GM18502 (cell line): ENCODE data around the gene MYCBP2.
"Not testable (repeated sequence)": the region's sequence is repeated elsewhere in the genome, so short reads cannot be mapped to it uniquely, and the experiment has no call there.

Experiments
- ATAC-seq: cut with Tn5 transposase; IDR thresholded peaks from one replicate; pipeline ENCODE4 v1.9.1; 2021; ENCODE audit warnings: mild to moderate bottlenecking; ENCODE audit not compliant: unreplicated experiment, poor library complexity

The MYCBP2 gene

DNA sequence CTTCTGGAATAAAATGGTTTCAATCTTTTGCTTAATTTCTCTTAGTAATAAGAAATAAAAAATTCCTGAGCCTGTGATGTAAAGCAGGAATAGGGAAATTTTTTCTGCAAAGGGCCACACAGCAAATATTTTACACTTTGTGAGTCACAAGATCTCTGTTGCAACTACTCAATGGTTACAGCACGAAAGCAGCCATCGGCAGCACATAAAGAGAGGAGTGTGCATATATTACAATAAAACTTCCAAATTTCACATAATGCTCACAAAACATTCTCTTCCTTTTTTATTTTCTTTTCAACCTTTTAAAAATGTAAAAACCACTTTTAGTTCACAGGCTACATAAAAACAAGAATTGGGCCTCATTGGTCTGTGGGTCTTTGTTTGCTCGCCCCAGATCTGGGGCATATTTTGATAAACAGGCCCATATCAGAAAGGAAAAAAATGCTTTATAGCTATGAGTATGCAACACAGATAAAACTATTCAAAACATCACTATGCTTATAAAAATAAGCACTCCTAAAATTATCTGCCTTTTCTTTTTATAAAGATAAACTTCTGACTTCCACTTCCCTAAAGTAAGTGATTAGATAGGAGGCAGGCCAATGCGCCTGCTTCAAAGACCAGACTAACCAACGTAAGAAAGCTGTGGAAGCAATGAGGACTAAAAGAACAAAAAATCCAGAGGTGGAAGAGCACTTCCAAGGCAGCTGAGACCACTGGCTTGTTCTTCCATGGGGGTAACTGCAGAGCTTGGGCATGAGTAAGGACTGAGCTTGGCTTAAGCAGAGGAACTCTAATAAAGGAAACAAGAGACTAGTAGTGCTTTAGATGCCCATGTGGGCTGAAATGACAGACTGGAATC is 26.5 kb downstream of the MYCBP2 start:
- ATAC-seq = peak; percentile 44

DNA sequence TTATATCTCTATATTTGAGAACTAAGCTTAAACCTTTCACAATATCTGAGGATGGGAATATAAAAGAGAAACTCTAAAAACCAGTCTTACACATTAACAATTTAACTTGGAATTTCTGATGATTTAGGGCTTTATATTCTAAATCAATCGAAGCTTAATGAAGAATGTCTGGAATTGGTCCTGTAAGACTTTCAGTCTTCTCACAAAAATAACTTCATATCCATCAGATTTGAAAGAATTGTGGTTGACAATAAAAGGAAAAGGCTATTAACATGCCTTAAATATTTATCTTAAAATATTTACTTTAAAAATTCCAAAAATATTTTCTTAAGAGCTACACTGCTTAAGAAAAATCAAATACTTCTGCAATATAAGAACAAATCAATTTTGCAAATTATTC is 27.3 kb downstream of the MYCBP2 start:
- no peak for ATAC-seq

DNA sequence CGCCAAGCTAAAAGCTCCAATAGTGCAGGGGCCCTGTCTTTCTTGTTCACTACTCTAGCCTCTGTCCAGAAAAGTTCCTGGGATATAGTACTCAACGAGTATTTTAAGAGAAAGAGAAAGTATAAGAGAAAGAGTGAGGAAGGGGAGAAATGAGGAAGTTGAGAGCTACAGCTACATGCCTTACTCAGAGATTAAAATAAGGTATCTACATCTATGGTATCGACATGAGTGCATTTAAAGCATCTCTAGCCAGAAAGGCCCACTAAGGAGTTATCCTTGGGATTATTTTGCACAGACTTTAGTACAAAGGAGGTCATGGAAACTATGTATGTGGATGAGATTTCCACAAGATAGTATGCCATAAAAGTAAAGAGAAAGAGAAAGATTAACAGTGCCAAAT is 28.5 kb downstream of the MYCBP2 start:
- ATAC-seq = peak; percentile 77

DNA sequence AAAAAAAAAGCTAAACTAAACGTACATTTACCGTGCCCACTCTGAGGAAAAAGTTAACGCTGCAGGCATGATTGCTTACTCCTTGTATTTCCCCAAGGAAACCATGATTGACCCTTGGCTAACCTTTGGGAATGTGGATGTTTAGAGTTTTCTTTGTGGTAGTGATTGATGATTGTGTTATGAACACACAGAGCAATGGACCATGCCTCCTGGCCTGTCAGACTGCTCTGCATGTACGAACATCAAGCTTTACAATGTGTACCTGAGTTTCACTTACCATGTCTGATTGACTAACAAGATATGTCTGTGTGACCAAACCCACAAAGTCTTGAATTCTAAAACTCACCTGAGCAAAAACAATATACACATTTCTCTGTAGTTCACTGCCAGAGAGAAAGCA is 35.1 kb downstream of the MYCBP2 start:
- peak; percentile 49 for ATAC-seq

DNA sequence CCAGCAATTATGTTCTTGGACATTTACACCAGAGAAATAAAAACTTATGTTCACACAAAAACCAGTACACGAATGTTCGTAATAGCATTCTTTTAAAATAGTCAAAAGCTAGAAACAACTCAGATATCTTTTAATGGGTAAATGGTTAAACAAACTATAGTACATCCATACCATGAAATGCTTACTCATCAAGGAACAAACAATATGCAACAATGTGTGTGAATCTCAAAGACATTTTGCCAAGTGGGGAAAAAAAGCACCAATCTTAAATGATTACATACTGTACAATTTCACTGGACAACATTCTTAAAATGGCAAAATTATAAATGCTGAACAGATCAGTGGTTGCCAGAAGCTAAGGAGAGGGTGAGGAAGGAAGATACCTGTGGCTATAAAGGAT is 36.6 kb downstream of the MYCBP2 start:
- no peak for ATAC-seq

DNA sequence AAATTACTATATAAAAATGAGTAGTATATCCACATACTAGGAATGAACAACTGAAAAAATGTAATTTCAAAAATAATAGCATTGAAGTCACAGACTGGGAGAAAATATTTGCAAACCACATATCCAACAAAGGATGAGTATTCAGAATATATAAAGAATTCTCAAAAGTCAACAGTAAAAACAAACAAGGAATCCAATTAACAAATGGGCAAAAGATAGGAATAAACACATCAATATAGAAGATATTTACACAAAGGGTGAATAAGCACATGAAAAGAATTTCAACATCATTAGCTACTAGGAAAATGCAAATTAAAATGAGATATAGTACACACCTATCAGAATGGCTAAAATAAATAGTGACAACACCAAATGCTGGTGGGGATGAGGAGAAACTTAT is 37.0 kb downstream of the MYCBP2 start:
- no peak for ATAC-seq

DNA sequence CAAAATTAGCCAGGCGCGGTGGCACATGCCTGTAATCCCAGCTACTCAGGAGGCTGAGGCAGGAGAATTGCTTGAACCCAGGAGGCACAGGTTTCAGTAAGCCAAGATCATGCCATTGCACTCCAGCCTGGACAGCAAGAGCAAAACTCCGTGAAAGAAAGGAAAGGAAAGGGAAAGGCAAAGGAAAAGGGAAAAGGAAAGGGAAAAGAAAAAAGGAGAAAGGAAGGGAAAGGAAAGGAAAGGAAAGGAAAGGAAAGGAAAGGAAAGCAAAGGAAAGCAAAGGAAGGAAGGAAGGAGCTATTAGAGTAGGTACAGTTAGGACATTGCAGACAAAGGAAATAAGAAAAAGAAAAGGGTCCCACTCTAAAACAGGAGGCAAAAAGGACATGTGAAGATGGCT is 41.3 kb downstream of the MYCBP2 start:
- ATAC-seq = not testable (repeated sequence)

DNA sequence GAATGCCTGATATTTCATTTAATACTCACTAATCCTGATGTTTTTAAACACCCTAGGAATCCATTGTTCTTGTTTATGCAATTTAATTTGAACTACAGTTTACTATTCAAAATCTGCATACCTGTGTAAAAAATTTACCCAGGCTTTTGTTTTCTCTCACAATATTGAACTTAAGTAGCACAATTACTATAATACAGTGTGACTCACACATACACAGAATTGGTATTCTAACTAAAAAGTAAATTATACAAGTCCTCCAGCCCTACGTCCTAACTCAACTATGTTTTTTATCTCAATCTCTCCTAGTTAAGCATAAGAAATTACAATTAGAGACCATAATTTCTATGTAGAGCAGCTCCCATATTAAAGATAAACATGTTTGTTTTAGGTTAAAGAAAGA is 41.8 kb downstream of the MYCBP2 start:
- no peak for ATAC-seq

DNA sequence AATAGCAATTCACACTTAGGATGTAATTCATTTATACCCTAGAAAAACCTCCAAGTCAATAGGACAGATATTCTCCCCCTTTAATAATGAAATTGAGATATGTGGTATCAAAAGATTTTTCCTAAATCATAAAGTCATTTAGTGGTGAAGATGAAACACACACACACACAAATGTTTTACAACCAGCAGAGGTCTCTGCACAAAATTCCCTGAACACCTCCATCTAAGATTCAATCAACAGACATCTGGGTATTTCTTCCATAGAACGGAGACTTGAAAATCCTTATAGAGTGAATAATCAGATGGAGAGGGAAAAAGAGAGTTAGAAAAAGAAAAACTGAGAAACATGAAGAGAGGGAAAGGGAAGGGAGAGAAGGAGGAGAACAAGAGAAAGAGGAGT is 52.8 kb downstream of the MYCBP2 start:
- ATAC-seq = no peak

DNA sequence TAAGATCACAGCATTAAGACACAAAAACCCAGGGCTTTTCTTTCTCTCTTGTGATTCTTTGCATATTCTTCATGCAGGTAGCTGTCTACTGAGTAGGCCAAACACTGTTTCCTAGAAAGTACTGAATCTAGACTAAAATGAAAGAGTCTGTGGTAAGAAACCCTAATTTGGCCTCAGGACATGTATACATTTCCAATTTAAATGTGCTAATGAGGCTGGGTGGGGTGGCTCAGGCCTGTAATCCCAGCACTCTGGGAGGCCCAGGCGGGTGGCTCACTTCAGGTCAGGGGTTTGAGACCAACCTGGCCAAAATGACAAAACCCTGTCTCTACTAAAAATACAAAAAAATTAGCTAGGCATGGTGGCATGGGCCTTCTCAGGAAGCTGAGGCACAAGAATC is 57.8 kb downstream of the MYCBP2 start:
- no peak for ATAC-seq

DNA sequence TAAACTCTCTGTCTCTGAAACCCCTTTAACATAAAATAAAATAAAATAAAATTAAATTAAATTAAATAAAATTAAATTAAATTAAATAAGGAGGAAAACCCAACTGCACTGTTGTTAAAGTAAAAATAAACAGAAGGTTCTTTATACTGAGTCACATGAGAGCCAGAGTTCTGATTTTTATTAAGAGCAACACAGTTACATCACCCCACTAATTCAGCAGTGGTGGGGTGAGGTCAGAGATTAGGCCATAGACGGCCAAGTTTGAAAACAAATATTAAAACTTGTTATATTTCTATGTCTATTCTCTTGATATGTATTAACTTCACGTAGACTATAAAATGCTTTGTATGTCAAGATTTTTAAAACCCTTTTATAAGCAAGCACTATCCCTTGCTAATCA is 59.5 kb downstream of the MYCBP2 start:
- no peak for ATAC-seq

DNA sequence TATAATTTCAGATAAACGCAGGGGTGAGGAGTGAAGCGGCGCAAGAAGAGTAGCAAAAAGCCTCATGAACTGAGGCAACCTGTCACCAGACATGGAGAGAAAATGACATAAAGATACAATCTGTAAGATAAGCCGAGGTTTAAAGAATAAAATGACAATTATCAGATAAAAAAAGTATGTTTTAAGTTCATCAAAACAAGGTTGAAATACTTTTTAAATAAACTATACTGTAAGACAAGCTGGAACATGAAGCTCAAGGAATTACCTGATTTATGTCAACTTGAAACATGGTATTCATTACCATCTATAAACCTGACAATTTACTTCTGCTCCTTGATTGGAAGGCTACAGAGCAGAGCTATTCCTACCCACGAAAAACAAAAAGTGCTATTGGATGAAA is 61.6 kb downstream of the MYCBP2 start:
- ATAC-seq = no peak

DNA sequence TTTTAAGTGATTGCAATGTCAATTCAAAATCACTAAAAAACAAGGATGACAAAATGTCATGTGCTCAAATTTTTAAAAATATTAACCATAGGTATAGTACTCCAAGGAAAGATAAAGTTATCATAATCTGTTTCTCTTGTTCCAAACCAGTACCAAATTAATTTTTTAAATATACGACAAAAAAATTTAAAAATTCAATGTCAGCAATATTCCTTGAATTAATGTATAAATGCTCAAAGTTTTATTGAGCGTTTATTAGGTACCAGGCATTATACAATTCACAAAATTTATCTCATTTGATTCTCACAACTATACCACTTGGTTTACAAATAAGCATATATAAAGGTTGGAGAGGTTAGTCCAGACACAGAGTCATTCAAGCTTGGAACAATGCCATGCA is 64.7 kb downstream of the MYCBP2 start:
- ATAC-seq = no peak

DNA sequence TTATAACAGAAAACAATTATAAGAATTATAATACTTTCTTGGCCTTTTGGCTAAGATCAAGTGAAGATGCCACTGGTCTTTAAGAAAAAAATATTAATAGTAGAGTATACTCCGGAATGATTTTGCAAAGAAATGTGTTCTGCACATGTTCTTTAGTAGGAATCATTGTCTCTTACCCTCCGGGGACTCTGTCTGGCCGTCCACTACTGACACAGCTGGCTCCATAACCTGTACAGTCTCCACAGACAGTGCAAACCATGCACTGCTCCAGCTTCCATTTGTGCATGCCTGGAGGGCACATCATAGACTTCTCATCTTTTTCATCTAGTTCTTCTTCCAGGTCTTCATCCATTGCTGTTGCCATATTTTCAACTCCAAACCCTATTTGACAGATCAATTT is 75.9 kb downstream of the MYCBP2 start:
- no peak for ATAC-seq

DNA sequence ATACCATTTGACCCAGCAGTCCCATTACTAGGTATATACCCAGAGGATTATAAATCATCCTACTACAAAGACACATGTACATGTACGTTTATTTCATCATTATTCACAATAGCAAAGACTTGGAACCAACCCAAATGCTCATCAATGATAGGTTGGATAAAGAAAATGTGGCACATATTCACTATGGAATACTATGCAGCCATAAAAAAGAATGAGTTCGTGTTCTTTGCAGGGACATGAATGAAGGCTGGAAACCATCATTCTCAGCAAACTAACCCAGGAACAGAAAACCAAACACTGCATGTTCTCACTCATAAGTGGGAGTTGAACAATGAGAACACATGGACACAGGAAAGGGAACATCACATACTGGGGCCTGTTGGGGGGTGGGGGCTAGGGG is 81.7 kb downstream of the MYCBP2 start:
- ATAC-seq = not testable (repeated sequence)

DNA sequence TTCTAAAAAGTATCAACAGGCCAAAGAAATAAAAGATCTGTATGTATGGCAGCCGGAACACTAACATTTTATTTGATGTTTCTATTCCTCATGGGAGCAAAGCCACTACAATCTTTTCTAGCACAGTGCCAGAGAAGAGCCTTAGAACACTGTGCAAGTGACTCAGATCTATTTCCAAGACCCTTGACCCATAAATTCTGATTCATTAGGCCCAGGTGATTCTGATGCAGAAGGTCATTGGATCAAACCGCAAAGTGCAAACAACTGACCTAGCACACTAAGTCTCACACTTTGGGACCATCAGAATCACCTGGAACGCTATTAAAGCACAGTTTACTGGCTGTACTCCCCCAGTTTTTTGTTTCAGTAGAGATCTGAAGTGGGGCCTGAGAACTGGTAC is 87.6 kb downstream of the MYCBP2 start:
- no peak for ATAC-seq

DNA sequence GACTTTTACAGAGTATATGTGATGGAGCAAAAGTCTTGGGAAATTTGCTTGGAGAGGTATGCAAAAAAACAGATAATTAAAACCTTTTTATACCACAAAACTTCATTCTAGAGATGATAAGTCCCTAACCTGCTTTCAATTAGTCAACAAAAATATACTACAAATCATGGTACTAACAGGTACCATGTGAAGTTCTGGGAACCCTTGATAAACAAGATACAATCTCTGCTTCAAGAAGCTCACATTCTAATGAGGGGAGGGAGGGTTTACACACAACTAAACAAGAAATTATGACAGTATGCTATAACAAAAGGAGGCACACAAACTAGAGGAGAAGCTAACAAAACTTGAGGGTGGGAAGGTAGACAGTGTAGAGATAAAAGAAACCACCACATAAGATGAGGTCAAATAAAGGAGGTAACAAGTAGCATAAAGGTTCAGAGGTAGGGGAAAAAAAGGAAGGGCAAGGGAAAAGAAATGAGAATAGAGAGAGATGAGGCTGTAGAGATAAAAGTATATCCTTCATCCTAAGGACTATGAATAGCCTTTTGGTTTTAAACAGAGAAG is 91.4 kb downstream of the MYCBP2 start:
- ATAC-seq = no peak

DNA sequence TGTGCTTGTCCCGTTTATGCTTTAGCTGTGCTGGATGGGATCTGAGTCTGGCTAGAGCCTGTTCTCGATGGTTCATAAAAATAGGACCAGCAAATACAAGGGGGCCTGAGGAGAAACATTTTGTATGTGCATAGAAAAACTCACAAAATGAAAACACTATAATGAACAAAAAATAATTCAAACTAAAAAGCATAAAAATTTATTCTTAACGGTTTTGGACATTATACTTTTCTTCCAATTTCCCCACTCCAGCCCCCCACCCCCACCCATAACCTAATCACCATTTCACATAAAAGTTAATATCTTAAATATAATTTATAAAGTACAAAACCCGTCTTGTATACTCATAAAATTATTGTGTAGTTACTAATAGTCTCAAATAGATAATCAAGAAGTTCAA is 93.7 kb downstream of the MYCBP2 start:
- no peak for ATAC-seq

DNA sequence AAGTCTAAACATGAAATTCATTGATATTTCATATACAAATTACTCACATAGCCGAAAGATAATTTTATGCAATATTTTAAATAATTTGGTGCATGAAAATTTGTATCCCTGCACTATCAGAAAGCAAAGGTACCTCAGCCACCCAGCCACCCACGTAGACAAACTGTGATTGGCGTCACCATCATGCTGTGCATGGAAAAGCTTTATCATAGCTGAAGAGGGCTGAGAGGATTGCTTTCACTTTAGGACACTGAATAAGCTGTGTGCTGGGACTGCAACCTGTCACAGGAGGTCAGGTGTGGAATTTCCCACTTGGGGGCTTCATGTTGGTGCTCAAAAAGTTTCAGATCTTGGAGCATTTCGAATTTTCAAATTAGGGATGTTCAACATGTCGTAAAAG is 96.3 kb downstream of the MYCBP2 start:
- no peak for ATAC-seq

DNA sequence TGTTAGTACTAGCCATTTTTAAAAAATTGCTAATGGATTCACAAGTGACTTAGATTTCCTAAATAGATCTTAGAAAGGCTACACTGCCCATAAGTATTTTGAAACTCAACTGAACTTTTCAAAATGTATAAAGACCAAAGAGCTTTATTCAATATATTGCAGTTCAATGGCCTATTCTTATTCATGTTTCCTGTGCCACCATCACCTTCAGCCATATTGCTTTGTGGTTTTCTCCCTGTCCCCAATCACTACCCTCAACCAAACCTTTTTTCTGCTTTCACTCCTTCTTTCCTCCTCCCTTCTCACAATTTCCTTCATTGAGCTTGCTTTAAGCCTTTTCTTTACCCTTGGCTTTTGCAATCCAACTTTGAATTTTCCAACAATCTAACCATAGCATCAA is 100.9 kb downstream of the MYCBP2 start:
- no peak for ATAC-seq

DNA sequence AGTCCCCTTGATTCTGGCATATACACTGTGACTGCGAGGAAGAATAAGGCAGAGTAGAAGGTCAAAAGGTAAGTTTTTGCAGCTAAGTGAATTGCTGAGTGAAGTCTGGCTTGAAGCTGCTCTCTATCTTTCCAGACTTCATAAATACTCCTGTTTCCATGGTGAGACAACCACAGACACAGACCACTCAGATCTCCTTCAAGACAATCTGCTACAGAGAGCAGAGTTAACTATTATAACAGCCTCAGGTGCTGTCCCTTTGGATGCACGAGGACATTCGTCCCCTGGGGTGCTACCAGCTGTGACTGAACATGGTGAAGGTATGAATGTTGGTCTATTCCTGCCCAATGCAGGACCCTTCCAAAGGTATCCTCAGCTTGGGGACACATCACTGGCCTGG is 104.0 kb downstream of the MYCBP2 start:
- ATAC-seq = no peak

DNA sequence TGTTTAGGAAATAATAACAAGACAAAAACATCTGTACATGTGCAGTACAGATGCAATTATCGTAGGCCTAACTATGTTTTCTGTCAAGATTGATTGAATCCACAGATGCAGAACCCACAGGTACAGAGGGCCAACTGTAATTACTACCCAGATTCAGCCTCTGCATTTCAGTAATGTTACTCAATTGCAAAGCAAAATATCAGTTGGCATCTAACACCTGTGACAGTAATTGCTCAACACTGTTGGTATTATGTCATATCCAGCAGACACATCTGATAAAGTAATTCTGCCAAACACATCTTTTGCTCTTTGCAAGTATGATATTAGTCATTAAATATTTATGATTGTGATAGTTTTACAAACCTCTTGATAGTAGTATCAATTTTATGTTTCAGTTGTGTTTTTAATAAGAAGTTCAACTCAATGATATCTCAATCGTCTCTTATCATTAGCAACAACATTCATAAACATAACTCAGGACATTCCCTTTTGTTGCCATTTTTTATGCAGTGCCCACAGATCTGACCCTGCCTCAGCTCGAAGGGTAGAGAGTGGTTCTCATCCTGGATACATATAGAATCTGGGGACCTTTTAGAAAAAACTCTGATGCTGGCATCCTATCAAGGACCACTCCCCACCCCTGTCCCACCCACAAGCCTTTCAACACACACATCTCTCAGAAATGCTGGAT is 104.7 kb downstream of the MYCBP2 start:
- ATAC-seq = no peak
